GM19467 (cell line): Measurements from ENCODE around the gene CIAO1.
"Not testable (repeated sequence)": the region's sequence is repeated elsewhere in the genome, so short reads cannot be mapped to it uniquely, and the experiment has no call there.

Experiments used
- ATAC-seq: cut with Tn5 transposase; IDR thresholded peaks from one replicate; pipeline ENCODE4 v1.9.1; 2021; ENCODE audit warnings: mild to moderate bottlenecking, moderate library complexity; ENCODE audit not compliant: unreplicated experiment

Gene CIAO1

GRCh38 chr2:96274355-96275056, 8.5 kb downstream of the CIAO1 start:
- ATAC-seq: no peak

- ATAC-seq: no peak
Measured at GRCh38 chr2:96276787-96277499, 10.9 kb downstream of the CIAO1 start.

GRCh38 chr2:96287273-96287856, 21.3 kb downstream of the CIAO1 start:
- ATAC-seq: no peak

- no peak for ATAC-seq
Measured at GRCh38 chr2:96291751-96292150, 25.7 kb downstream of the CIAO1 start.

GRCh38 chr2:96294271-96294670, 28.2 kb downstream of the CIAO1 start:
- ATAC-seq: not testable (repeated sequence)

GRCh38 chr2:96296925-96297324, 30.9 kb downstream of the CIAO1 start:
- ATAC-seq: no peak

- no peak for ATAC-seq
Measured at GRCh38 chr2:96301865-96302264, 35.8 kb downstream of the CIAO1 start.

- ATAC-seq: no peak
Measured at GRCh38 chr2:96304606-96305005, 38.6 kb downstream of the CIAO1 start.

- ATAC-seq: peak; percentile 82
Measured at GRCh38 chr2:96305091-96305978, 39.3 kb downstream of the CIAO1 start, which contains the start of gene SNRNP200. Gene SNRNP200 (minus strand): TSS chr2:96305546. CDS start chr2:96305437, 109 bp downstream.

- ATAC-seq: no peak
Measured at GRCh38 chr2:96305979-96306308, 39.9 kb downstream of the CIAO1 start.

GRCh38 chr2:96306370-96306769, 40.3 kb downstream of the CIAO1 start:
- ATAC-seq: no peak

GRCh38 chr2:96308248-96308647, 42.2 kb downstream of the CIAO1 start:
- ATAC-seq: no peak

- ATAC-seq: no peak
Measured at GRCh38 chr2:96315005-96315399, 49.0 kb downstream of the CIAO1 start.

GRCh38 chr2:96315400-96316071, 49.5 kb downstream of the CIAO1 start:
- no peak for ATAC-seq

GRCh38 chr2:96316999-96317398, 51.0 kb downstream of the CIAO1 start:
- no peak for ATAC-seq

- no peak for ATAC-seq
Measured at GRCh38 chr2:96317584-96317997, 51.6 kb downstream of the CIAO1 start.

- ATAC-seq: no peak
Measured at GRCh38 chr2:96318723-96319122, 52.7 kb downstream of the CIAO1 start.

- no peak for ATAC-seq
Measured at GRCh38 chr2:96319396-96319795, 53.4 kb downstream of the CIAO1 start.

- no peak for ATAC-seq
Measured at GRCh38 chr2:96320326-96320725, 54.3 kb downstream of the CIAO1 start.
